Activated gamma-delta T cell (primary cell): Measurements from ENCODE around the gene SF3B2.
"Not testable (repeated sequence)": the region's sequence is repeated elsewhere in the genome, so short reads cannot be mapped to it uniquely, and the experiment has no call there.

ENCODE experiments used
- DNase-seq: peaks from one replicate; lab custom pipeline; 2025; lab: John Stamatoyannopoulos, UW

Gene SF3B2

GRCh38 chr11:66076561-66076960 lies 24.4 kb downstream of the SF3B2 start:
- DNase-seq: no peak

GRCh38 chr11:66077927-66078326 lies 25.8 kb downstream of the SF3B2 start:
- DNase-seq: no peak

GRCh38 chr11:66078949-66079348 lies 26.8 kb downstream of the SF3B2 start:
- not testable (repeated sequence) for DNase-seq

- no peak for DNase-seq
Observed at GRCh38 chr11:66080055-66080817, 28.1 kb downstream of the SF3B2 start.

- no peak for DNase-seq
Observed at GRCh38 chr11:66081505-66081904, 29.3 kb downstream of the SF3B2 start.

GRCh38 chr11:66082946-66083698 lies 31.0 kb downstream of the SF3B2 start:
- DNase-seq: no peak

GRCh38 chr11:66083767-66084166 lies 31.6 kb downstream of the SF3B2 start:
- no peak for DNase-seq

- DNase-seq: no peak
Observed at GRCh38 chr11:66084821-66085475, 32.8 kb downstream of the SF3B2 start.

- DNase-seq: no peak
Observed at GRCh38 chr11:66087148-66087908, 35.2 kb downstream of the SF3B2 start.

- no peak for DNase-seq
Observed at GRCh38 chr11:66089067-66089466, 36.9 kb downstream of the SF3B2 start.

- no peak for DNase-seq
Observed at GRCh38 chr11:66090288-66090687, 38.1 kb downstream of the SF3B2 start.

- DNase-seq: not testable (repeated sequence)
Observed at GRCh38 chr11:66092125-66092524, 40.0 kb downstream of the SF3B2 start.

- DNase-seq: not testable (repeated sequence)
Observed at GRCh38 chr11:66099746-66100145, 47.6 kb downstream of the SF3B2 start.

GRCh38 chr11:66100272-66101065 lies 48.3 kb downstream of the SF3B2 start:
- no peak for DNase-seq

- DNase-seq: no peak
Observed at GRCh38 chr11:66101066-66101464, 48.9 kb downstream of the SF3B2 start.

- no peak for DNase-seq
Observed at GRCh38 chr11:66104057-66104638, 52.0 kb downstream of the SF3B2 start.

GRCh38 chr11:66106786-66107599 lies 54.8 kb downstream of the SF3B2 start:
- DNase-seq: no peak

GRCh38 chr11:66107600-66108510 lies 55.7 kb downstream of the SF3B2 start:
- no peak for DNase-seq

- DNase-seq: no peak
Observed at GRCh38 chr11:66109294-66109693, 57.1 kb downstream of the SF3B2 start.
